Astrocyte (in vitro differentiated cells and primary cell): ENCODE measurements around the gene EYS. TPM values are rescaled to one million over a fixed set of nuclear protein-coding genes. Genes with fewer than 3 reads are reported as not detected.
"Not testable (repeated sequence)": the region's sequence is repeated elsewhere in the genome, so short reads cannot be mapped to it uniquely, and the experiment has no call there.

ENCODE experiments used
- DNase-seq: peaks from one replicate; pipeline ENCODE4 v3.0.0-alpha.2; 2010; ENCODE audit warnings: low read depth
- FAIRE-seq: peaks from 2 replicates; lab custom pipeline; 2011; peaks lifted over from hg19 to GRCh38; lab: Jason Lieb, UNC
- H2AFZ ChIP-seq: 2 replicates; pipeline ENCODE4 v1.6.0; 2012; ENCODE audit warnings: low read depth, low read length, inconsistent platforms
- H3K27ac ChIP-seq: 2 replicates; pipeline ENCODE4 v1.5.1; 2011; ENCODE audit warnings: low read depth, low read length, inconsistent platforms
- H3K27me3 ChIP-seq: 2 replicates; pipeline ENCODE4 v1.6.0; 2011; ENCODE audit warnings: low read length, inconsistent platforms; ENCODE audit not compliant: insufficient read depth
- H3K36me3 ChIP-seq: 2 replicates; pipeline ENCODE4 v1.5.1; 2011; ENCODE audit warnings: low read length, inconsistent platforms; ENCODE audit not compliant: insufficient read depth
- H3K4me1 ChIP-seq: 2 replicates; pipeline ENCODE4 v1.5.1; 2011; ENCODE audit warnings: low read length, inconsistent platforms; ENCODE audit not compliant: insufficient read depth
- H3K4me2 ChIP-seq: 2 replicates; pipeline ENCODE4 v1.6.0; 2012; ENCODE audit warnings: low read length, inconsistent platforms
- H3K4me3 ChIP-seq: 2 replicates; pipeline ENCODE4 v1.5.1; 2011; ENCODE audit warnings: low read depth, mild to moderate bottlenecking, low read length, inconsistent platforms; ENCODE audit not compliant: insufficient read depth
- H3K79me2 ChIP-seq: 2 replicates; pipeline ENCODE4 v1.6.0; 2012; ENCODE audit warnings: mild to moderate bottlenecking, low read length, inconsistent platforms; ENCODE audit not compliant: insufficient read depth
- H3K9ac ChIP-seq: 2 replicates; pipeline ENCODE4 v1.6.0; 2012; ENCODE audit warnings: mild to moderate bottlenecking, low read length, inconsistent platforms
- H3K9me3 ChIP-seq: 2 replicates; pipeline ENCODE4 v1.5.1; 2012; ENCODE audit warnings: low read depth, mild to moderate bottlenecking, low read length, inconsistent platforms; ENCODE audit not compliant: insufficient read depth
- H4K20me1 ChIP-seq: 2 replicates; pipeline ENCODE4 v1.6.0; 2012; ENCODE audit warnings: low read length, inconsistent platforms; ENCODE audit not compliant: insufficient read depth
- H3K27ac Mint-ChIP-seq: one replicate; pipeline ENCODE4 v1.8.0; 2021; ENCODE audit warnings: mild to moderate bottlenecking, mixed read lengths; ENCODE audit not compliant: unreplicated experiment
- H3K27me3 Mint-ChIP-seq: one replicate; pipeline ENCODE4 v1.8.0; 2021; ENCODE audit warnings: low read depth, mixed read lengths; ENCODE audit not compliant: unreplicated experiment
- H3K36me3 Mint-ChIP-seq: one replicate; pipeline ENCODE4 v1.8.0; 2021; ENCODE audit warnings: low read depth, mixed read lengths; ENCODE audit not compliant: unreplicated experiment
- H3K4me1 Mint-ChIP-seq: one replicate; pipeline ENCODE4 v1.8.0; 2021; ENCODE audit warnings: low read depth, mixed read lengths; ENCODE audit not compliant: unreplicated experiment
- H3K4me3 Mint-ChIP-seq: one replicate; pipeline ENCODE4 v1.8.0; 2021; ENCODE audit warnings: mild to moderate bottlenecking, moderate library complexity, mixed read lengths; ENCODE audit not compliant: unreplicated experiment
- H3K9me3 Mint-ChIP-seq: one replicate; pipeline ENCODE4 v1.8.0; 2021; ENCODE audit warnings: mild to moderate bottlenecking, mixed read lengths; ENCODE audit not compliant: unreplicated experiment
- EZH2 ChIP-seq: IDR thresholded peaks from 2 replicates; pipeline ENCODE4 v1.6.1; 2012; ENCODE audit warnings: mild to moderate bottlenecking, low read length, inconsistent platforms; ENCODE audit not compliant: insufficient read depth
- total RNA-seq: library from RNA; stranded (reverse); gene quantifications from 2 replicates; pipeline ENCODE4 v1.2.1, GENCODE V29; 2021
- TF ChIP-seq, protein P1 (sequence below): IDR thresholded peaks from 2 replicates; pipeline ENCODE4 v1.5.1; 2011; ENCODE audit warnings: low read depth, mild to moderate bottlenecking, inconsistent platforms, low read length, moderate library complexity; ENCODE audit not compliant: insufficient read depth

The EYS gene
- total RNA-seq, 1 donor from 2014 or later = 0.16 TPM

DNA sequence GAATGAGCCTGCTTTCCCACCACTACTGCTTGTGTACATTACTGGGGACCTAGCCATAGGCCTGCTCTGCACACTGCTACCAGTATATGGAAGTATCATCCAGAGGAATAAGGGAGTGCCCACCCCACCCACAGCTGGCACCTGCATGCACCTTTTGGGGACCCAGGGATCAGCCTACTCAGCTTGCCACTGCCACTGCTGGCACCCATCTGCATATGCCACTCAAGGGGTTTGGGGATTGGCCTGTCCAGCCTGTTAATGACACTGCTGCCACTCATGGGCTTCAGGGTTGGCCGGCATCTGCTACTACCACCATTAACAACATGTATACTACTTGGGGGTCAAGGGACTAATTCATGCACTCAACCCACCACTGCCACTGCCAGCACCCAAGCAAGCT is 1239.4 kb downstream of the EYS start:
- no peak for TF ChIP-seq EZH2
- TF ChIP-seq, protein P1, sequence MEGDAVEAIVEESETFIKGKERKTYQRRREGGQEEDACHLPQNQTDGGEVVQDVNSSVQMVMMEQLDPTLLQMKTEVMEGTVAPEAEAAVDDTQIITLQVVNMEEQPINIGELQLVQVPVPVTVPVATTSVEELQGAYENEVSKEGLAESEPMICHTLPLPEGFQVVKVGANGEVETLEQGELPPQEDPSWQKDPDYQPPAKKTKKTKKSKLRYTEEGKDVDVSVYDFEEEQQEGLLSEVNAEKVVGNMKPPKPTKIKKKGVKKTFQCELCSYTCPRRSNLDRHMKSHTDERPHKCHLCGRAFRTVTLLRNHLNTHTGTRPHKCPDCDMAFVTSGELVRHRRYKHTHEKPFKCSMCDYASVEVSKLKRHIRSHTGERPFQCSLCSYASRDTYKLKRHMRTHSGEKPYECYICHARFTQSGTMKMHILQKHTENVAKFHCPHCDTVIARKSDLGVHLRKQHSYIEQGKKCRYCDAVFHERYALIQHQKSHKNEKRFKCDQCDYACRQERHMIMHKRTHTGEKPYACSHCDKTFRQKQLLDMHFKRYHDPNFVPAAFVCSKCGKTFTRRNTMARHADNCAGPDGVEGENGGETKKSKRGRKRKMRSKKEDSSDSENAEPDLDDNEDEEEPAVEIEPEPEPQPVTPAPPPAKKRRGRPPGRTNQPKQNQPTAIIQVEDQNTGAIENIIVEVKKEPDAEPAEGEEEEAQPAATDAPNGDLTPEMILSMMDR = no peak
- no peak overlapping the region for H3K27ac Mint-ChIP-seq
- no peak overlapping the region for H3K4me3 Mint-ChIP-seq
- no peaks in the 10 kb centered on the region for H3K4me1 Mint-ChIP-seq
- peaks cover 10% of the 10 kb centered on the region for H3K9me3 Mint-ChIP-seq
- Histone ChIP-seq H3K9ac (no peak overlapping the region), H3K4me2 (no peak overlapping the region), H2AFZ (no peak overlapping the region), H3K27ac (no peak overlapping the region), H3K9me3 (no peaks in the 10 kb centered on the region), H4K20me1 (no peaks in the 10 kb centered on the region), H3K4me3 (no peak overlapping the region), H3K27me3 (no peaks in the 10 kb centered on the region), H3K79me2 (no peaks in the 10 kb centered on the region), H3K36me3 (no peaks in the 10 kb centered on the region), H3K4me1 (no peaks in the 10 kb centered on the region)
- FAIRE-seq (no peak), DNase-seq (no peak)
- no peaks in the 10 kb centered on the region for H3K27me3 Mint-ChIP-seq
- peaks cover 4% of the 10 kb centered on the region for H3K36me3 Mint-ChIP-seq

DNA sequence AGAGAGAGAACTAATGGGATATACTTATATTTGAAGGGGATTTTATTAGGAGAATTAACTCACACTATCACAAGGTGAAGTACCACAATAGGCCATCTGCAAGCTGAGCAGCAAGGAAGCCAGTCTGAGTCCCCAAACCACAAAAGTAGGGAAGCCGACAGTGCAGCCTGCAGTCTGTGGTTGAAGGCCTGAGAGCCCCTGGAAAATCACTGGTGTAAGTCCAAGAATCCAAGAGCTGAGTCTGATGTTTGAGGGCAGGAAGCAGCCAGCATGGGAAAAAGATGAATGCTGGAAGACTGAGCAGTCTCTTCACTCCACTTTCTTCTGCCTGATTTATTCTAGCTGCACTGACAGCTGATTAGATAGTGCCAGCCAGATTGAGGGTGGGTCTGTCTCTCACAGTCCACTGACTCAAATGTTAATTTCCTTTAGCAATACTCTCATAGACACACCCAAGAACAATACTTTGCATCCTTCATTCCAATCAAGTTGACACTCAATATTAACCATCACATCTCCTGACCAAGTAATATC is 1247.5 kb downstream of the EYS start:
- Histone ChIP-seq H3K4me1 (no peaks in the 10 kb centered on the region), H4K20me1 (no peaks in the 10 kb centered on the region), H3K79me2 (no peaks in the 10 kb centered on the region), H3K27ac (no peak overlapping the region), H3K27me3 (no peaks in the 10 kb centered on the region), H3K36me3 (no peaks in the 10 kb centered on the region), H2AFZ (no peak overlapping the region), H3K4me3 (no peak overlapping the region), H3K9me3 (no peaks in the 10 kb centered on the region), H3K9ac (no peak overlapping the region), H3K4me2 (no peak overlapping the region)
- H3K4me1 Mint-ChIP-seq = peaks cover 17% of the 10 kb centered on the region
- no peaks in the 10 kb centered on the region for H3K36me3 Mint-ChIP-seq
- FAIRE-seq = no peak
- H3K27me3 Mint-ChIP-seq = no peaks in the 10 kb centered on the region
- no peak for DNase-seq
- no peaks in the 10 kb centered on the region for H3K9me3 Mint-ChIP-seq
- no peak overlapping the region for H3K4me3 Mint-ChIP-seq
- TF ChIP-seq, protein P1 = no peak
- no peak for TF ChIP-seq EZH2
- H3K27ac Mint-ChIP-seq = no peak overlapping the region

DNA sequence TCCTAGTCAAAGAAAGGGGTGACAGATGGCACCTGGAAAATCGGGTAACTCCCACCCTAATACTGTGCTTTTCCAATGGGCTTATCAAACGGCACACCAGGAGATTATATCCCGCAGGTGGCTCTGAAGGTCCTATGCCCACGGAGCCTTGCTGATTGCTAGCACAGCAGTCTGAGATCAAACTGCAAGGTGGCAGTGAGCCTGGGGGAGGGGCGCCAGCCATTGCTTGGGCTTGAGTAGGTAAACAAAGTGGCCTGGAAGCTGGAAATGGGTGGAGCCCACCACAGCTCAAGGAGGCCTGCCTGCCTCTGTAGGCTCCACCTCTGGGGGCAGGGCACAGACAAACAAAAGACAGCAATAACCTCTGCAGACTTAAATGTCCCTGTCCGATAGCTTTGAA is 1258.9 kb downstream of the EYS start:
- not testable (repeated sequence) for H3K4me1 Mint-ChIP-seq, H4K20me1 ChIP-seq, FAIRE-seq

More for the DNA sequence above, 1258.9 kb downstream of the EYS start:
- not testable (repeated sequence) for H3K27ac ChIP-seq, H2AFZ ChIP-seq, H3K4me3 Mint-ChIP-seq, H3K4me3 ChIP-seq, H3K27ac Mint-ChIP-seq, H3K4me2 ChIP-seq, DNase-seq, H3K36me3 ChIP-seq, H3K4me1 ChIP-seq, H3K36me3 Mint-ChIP-seq, H3K27me3 ChIP-seq, H3K9ac ChIP-seq, H3K79me2 ChIP-seq, H3K27me3 Mint-ChIP-seq, H3K9me3 ChIP-seq
- peaks cover 27% of the 10 kb centered on the region for H3K9me3 Mint-ChIP-seq
